SIG-M5 (cell line): Measurements from ENCODE around the gene ATN1.

Experiments
- DNase-seq: peaks from one replicate; lab custom pipeline; 2025; lab: John Stamatoyannopoulos, UW

ATN1 gene

DNA sequence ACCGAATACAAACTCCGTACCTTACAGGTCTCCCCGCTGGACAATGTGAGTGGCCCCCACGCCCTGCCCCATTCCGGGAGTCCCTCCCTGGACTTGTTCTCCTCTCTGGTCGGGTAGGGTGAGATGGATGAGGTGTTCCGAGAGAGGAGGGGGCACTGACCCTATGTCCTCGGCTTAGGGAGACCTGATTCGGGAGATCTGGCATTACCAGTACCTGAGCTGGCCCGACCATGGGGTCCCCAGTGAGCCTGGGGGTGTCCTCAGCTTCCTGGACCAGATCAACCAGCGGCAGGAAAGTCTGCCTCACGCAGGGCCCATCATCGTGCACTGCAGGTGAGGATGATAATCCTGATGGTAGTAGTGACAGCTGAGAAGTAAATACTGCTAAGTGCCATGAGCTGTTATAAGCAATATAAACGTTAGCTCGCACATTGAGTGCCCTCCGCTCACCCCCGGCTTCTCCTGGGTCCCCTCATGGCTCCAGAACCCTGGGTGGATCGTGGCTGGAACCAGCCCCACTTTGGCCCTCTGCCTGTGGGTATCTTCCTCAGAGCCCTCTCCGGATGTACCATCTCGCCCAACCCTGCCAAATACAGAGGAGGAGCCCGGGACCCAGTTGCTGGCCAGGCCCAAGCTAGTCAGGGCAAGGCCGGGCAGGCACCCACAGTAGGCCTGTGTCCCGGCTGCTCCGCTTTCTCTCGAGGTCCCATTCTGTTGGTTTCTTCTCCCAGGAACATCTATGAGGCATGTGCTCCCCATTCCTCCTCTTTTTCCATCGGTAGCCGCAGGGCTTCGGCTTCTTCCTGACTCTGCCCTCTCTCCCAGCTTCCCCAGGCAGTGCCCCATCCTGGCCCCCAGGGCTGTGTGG, 30.2 kb downstream of the ATN1 start:
- no peak for DNase-seq

DNA sequence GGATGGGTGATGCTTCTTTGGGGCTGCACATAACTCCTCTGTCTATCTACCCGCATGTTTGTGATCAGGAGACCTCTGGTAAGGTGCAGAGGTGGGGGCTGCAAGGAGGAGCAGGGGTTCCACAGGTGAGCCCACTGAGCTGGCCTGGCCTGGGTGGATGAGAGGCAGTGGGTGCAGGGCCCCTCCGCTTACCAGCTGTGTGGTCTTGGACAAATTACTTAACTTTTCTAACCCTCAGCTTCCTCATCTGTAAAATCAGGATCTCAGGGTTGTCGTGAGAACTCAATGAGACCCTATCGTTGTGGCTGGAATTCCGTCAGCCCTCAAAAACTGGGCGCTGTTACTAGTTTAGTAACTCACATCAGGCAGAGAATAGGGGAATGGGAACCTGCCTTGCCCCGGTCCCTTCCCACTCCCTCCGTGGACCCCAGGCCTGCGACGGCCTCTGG, 30.9 kb downstream of the ATN1 start:
- DNase-seq: no peak

DNA sequence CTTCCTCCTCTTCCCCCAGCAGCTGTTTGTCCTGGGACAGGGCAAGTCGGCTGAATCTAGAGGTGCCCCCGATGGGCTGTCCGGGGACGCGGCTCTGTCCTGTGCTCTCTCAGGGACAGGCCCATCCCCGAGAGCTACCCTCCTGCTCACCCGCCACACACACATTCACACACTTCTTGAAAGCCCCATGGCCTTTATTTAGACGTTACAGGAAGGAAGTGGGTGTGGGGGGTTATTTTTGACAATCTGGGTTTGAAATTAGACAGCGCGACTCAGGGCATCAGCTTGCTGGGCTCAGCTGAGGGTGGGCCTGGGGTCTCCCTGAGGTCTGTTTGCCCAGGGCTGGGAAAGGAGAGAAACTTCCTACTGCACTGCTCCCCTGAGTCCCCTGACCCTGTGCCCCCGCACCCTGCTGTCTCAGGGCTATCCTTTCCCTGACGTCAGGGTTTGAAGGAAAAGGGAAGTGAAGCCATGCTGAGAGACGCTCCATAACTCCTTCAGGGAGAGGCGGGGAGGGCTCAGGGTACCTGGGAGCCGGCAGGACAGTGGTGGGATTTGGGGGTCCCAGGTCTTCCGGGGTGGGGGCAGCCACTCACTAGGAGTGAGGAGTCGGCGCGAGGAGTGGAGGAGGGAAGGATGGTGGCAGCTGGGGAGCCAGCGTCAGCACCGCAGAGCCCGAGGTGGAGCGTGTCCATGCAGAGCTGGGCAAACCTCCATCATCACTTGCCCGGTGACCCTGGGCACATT, 31.5 kb downstream of the ATN1 start:
- DNase-seq: peak; percentile 71

DNA sequence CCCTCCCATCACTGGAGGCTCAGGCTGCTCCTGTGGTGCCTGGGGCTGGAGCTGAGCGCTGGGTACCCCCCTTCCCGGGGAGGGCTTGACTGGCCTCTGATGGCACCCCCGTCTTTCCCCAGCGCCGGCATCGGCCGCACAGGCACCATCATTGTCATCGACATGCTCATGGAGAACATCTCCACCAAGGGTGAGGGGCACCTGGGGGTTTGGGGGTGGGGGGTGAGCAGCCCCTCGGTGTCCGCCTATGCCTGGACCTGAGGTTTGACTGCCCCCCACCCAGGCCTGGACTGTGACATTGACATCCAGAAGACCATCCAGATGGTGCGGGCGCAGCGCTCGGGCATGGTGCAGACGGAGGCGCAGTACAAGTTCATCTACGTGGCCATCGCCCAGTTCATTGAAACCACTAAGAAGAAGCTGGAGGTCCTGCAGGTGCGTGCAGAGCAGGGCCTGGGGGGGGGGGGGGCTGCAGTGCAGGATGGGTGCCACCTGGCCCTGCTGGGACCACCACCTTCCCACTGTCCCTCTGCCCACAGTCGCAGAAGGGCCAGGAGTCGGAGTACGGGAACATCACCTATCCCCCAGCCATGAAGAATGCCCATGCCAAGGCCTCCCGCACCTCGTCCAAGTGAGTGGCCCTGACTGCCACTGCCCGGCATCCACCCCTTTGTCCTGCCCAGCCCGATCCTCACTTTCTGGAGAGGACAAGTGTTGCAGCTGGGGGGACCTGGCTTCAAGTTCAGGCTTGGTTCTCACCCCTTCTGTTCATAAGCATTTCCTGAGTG, 32.2 kb downstream of the ATN1 start:
- no peak for DNase-seq

DNA sequence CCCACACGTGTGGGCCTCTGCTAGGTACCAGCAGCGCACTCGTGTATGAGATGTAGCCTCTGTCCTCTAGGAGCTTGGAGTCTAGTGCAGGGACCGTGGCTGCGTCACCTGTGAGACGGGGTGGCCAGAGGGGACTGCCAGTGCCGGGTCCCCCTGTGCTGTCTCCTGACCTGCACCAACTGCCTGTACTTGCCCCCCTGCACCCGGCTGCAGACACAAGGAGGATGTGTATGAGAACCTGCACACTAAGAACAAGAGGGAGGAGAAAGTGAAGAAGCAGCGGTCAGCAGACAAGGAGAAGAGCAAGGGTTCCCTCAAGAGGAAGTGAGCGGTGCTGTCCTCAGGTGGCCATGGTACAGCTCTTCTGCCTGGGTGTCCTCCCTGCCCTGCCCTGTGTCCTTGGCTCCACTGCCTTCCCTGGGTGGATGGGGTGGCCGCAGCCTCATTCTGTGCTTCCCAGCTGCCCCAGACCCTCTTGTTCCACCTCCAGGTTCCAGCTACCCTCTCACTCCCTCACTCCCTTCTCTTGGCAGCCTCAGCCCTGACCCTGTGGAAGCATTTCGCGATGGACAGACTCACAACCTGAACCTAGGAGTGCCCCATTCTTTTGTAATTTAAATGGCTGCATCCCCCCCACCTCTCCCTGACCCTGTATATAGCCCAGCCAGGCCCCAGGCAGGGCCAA, 33.0 kb downstream of the ATN1 start:
- DNase-seq: no peak

DNA sequence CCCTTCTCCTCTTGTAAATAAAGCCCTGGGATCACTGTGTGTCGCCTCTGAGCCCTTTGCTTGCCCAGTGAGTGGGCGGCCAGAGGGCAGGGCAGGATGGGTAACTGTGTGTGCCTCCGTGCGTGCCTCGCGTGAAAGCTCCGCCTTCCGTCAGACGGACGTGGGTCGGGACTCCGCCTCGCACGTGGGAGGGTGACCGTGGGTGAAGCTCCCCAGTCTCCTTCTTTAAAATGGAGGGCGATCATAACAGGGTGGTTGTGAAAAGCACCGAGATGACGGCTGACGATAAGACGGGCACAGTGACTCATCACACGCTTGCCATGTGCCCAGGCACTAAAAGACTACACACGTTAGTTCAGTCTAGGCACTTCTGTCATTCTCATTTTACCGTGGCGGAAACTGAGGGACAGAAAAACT, 33.5 kb downstream of the ATN1 start:
- peak; percentile 76 for DNase-seq

DNA sequence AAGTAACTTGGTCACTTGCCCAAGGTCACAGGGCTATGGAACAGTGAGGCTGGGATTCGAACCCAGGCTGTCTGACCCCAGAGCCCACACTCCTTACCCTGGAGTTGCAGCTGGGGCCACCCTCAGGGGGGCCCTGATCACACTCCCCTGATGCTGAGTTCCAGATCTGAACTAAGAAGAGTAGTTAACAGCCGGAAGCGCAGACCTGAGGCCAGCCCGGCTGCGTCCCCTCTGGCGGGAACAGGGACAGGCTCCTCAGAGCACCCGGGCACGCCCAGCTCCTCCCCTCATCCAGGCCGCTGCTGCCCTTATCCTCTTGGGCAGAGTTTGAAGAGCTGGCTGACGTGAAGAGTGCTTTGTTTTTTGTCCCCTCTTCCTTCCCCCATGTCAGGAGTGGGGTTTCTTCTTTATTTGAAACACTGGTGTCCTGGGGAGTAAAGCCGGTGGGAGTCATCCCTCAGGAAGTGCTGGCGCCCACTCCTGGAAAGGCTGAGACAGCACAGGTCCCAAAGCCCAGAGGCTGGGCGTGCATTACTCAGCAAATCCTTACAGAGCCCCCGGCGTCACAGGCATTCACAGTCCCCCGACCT, 34.0 kb downstream of the ATN1 start:
- peak; percentile 48 for DNase-seq

DNA sequence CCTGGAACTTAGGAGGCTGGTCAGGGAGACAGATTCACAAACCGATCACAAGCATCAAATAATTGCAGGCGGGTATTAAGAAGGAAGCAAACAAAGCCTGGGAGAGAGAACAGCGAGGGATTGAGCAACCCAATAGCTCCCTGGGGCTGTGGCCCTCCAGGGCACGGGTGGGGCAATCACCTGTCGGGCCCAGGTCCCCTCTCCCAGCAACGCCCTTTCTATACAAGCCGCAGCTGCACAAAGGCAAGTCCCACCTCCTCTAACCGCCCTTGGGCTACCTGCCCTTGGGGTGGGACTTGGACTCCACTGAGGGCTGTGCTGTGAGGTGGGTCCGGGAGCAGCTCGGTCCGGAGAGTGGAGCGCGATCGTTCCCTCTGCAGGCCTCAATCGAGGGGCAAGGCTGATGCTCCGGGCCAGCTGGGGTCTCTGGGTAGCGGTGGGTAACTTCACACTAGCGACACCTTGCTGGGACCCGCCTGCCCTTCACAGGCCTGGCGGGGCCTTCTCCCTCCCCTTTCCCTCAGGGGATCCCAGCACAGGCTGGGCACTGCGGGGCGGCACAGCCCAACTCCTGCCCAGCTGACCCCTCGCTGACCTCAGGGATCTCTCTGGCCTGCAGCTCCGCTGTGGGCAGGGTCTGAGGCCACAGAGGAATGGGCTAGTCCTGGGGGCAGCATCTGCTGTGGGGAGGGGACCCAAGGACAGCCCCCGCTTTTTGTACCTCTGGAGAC, 34.7 kb downstream of the ATN1 start:
- no peak for DNase-seq

DNA sequence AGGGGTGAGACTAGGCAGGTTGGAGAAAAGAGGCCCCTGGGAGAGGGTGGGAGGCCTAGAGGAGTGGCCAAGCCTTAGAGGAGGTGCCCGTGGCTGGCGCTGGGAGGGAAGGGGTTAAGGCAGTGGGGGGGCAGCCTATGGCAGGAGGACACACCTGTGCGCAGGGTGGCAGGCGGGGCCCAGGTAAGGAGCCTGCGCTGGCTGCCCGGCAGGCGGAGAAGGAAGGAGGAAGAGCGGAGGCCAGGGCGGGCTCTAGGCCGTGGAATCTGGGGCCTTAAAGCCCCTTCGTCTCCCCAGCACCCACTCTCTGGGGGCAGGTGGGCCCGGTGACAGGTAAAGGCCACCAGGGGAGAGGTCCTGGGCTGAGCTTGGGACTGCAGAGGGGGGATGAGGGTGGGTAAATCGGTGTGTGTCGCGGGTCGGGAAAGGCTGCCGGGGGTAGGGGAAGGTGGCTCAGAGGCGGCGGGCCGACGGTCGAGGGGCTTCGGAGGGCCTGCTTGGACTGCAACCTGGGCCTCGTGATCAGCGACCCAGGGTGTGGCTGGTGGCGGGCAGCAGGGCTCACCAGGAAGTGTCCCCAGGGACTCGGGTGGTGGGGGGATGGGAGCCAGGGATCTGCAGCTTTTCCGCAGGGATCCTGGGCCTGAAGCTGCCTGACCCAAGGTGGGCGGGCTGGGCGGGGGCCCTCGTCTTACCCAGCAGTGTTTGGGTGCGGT, 35.4 kb downstream of the ATN1 start:
- DNase-seq: no peak

DNA sequence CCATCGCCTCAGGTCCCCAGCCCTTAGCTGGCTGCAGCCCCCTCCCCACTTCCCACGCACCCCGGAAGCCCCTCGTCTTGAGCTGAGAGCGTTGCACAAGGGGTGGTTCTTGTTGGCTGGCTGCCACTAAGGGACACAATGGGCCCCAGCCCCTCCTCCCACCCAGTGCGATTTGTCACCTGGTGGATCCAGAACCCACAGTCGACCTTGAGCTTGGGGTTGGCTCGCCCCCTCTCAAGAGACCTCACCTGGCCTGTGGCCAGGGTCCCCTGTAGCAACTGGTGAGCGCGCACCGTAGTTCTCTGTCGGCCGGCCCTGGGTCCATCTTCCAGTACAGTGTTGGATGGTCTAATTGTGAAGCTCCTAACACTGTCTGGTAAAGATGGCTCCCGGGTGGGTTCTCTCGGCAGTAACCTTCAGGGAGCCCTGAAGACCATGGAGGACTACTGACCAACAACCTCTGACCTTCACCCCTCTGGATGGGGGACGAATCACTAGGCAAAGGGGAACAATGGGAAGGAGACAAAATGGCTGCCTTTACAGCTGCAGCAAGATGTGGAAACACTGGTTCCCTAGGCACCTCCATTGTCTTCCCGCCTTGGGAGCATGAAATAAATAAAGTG, 36.1 kb downstream of the ATN1 start:
- DNase-seq: no peak

DNA sequence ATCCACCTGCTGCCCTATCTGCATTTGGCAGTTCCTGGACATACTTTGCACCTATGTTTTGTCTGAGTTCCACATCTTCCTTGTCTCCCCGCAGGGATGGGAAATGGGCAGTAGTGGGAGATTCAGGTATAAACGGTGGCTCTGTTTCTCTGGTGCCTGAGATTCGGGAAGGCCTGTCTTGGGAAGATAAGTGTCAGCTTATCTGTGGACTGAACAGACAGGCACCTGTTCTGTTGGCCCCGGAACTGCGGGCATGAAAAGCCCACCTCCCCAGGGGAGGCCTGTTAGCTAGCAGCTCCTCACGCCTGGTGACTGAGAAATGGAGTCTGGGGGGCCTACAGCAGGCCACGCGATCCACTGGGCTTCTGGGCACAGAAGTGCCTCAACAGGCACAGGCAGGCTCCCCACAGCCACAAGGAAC, 36.9 kb downstream of the ATN1 start:
- no peak for DNase-seq

DNA sequence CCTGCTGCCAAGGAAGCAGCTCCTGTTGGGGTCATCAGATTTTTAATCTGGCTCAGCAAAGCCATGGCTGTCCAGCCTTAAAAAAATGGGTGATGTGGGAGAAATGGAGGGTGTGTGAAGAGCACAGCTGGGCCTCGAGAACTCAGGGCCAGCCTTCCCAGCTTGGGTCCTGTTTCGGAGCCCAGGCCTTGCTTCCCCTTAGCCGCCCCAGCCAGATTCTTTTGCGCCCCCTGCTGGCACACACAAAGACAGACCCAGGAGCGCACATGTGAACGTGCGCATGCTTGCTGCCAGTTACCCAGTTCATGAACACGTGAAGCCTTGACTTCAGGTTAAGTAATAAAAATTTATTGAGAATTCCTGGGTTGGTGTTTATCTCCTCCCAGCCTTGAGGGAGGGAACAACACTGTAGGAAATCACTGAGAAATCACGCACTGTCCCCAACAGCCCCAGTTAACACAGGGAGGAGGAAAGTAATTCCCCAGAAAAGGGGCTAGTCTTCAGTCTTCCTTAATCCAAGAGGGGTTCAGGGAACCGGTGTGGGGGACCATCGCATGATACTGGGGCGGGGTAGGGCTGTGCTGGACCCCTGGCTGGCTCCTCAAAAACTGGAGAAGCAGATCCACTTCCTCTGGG, 37.4 kb downstream of the ATN1 start:
- DNase-seq: peak; percentile 13

DNA sequence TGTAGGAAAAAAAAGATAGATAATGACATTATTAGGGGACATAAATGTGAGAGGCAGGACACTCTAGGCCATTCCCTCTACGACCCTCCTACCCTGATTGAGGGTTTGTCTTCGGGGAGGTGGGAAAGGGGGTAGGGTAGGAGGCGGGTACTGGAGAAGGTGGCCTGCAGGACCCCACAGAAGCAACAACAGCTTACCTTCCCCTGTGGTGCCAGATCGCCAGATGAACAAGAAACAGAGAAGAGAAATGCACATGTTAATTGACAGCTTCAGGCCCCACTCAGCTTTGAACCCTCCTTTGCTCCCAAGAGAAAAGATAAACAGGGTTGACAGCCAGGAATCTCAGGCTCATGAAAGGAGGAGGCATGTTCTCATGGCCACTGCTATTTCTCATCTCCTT, 38.0 kb downstream of the ATN1 start:
- DNase-seq: no peak

DNA sequence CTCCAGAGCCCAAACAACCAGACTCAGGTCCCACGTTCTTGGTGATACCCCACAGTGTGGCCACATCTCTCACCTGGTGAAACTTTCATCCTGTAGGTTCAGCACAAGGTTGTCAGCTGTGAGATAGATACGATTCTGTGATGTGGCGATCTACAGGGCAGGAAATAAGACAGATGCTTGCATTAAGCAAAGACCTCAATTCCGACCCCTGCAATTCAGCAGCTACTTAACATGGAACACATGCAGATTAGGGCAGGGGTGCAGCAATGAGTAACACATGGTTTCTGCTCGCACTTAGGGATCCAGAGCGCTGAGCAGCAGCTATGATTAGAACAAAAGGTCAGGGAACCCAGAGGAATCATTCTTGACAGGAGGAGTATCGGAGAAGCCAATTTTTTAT, 38.6 kb downstream of the ATN1 start:
- no peak for DNase-seq

DNA sequence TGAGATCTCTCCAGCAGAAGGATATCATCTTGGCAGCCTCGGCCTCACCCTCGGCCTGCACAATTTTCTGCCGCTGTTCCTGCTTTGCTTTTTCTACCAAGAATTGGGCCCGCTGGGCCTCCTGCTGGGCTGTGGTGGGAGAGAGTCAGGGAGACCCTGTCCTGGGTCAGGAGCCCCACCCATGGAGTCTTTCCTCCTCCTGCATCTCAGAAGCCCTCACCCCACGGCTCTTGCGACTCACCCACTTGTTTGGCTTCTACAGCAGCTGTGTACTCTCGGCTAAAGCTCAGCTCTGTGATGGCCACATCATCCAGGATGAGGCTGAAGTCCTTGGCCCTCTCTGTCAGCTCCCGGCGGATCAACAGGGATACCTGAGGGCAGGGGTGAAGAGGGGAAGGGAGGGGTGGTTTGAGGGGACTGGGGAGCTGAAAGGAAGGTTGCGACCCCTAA, 39.9 kb downstream of the ATN1 start:
- DNase-seq: no peak

DNA sequence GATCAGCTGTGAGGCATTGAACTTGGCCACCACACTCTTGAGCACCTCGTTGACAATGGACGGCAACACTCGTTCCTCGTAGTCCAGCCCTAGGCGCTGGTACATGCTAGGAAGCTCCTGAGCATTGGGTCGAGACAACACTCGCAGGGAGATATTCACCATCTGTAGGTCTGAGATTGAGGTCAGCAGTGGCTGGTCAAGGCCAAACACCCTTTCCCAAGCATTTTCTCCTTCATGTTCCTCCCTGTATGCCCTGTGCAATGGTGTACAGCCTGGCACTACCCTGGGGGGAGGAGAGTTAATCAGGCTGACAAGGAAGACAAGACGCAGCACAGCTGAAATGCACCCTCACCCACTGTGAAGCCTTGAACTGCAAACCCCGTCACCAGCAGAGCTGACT, 40.7 kb downstream of the ATN1 start:
- DNase-seq: no peak

DNA sequence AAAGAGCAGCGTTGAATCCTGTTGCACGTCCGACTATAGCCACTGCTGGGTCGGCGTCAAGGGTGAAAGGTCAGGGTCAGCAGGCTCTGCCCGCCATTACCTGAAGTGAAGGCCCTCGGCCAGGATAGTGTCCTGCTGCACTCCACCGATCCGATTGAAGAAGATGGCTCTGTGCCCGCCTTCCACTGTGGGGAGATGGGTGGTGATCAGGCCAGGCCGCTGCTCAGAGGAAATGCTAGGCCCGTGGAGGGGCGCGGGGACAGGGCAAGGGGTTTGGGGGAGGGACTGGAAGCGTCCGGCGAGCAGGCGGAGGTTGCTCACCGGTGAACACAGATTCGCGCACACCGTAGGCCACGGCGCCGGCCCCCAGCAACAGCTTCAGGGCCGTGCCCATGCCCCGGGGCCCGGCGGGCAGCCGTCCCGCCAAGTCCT, 42.4 kb downstream of the ATN1 start:
- no peak for DNase-seq

DNA sequence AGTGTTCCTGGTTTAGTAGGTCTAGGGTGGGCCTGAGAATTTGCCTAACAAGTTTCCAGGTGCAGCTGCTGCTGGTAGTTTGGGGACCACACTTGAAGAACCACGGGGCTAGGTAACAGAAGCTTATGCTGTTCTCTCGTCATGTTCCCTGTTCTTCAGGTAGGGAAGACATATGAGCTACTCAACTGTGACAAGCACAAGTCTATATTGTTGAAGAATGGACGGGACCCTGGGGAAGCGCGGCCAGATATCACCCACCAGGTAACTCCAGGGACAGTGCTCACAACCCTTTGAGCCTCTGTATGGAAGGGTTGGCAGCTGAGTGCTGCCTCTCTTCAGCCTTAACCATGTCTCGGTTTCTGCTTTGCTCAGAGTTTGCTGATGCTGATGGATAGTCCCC, 46.4 kb downstream of the ATN1 start:
- DNase-seq: no peak
